Fibroblast of skin of back (primary cell): ENCODE results near the gene ESPNL.
"Not testable (repeated sequence)": the region's sequence is repeated elsewhere in the genome, so short reads cannot be mapped to it uniquely, and the experiment has no call there.

ENCODE experiments used
- DNase-seq: peaks from one replicate; pipeline ENCODE4 v3.0.0-alpha.2; 2013

The ESPNL gene

DNA sequence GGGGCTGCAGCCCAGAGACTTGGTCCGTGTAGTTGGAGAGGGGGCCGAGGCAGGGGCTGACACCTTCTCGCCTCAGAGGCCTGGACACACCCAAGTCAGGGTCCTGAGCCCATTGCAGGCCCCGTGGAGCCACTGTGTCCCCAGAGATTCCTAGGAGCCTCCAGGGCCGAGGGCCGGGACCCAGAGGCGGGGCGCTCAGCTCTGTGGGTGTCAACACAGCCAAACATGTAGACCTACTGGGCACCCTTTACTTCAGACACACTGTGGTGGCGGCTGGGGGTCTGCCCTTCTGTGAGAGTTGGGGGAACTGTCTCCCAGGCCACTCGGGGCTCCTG lies 459 bp upstream of the ESPNL start:
- DNase-seq = no peak

DNA sequence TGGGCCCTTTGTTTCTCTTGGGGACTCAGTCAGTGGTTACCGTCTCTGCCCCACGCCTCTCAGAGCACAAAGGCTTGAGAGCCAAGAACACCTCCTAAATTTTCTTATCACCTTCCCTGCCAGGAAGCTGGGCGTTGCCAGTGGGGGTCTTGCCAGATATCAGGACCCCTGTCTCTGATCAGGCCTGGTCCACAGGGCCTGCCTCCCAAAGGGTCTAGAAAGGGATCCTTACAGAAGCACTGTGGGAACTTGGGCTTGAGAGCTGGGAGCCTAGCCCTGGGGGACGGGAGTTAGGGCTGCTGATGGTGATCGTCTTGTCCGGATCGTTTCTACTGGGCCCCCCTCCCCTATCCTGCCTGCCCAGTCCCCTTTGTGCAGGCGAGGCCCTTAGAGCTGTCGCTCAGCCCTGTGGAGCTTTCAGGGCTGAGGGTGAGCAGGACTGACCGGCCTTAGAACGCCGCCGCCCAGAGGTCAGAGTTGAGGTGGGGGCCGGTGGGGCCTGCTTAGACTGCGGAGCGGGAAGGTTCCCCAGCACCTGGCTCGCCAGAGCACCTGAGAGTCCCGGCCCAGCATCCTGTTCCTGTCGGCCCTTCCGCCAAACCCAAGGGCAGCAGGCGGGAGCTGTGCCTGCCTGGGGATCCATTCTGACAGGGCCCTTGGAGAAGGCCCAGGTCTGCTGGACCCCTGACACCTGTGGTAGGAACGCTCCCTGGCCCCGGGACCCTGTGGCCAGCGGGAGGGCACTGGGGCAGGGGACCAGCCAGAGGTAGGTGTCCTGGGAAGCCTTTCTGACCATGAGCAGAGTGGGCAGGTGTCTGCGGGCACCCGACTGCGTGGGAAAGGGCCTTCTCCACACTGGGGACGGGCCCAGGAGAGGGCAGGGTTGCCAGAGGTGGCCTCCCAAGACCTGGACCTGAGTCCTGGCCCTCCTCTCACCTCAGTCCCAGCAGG lies 956 bp downstream of the ESPNL start:
- DNase-seq = no peak

DNA sequence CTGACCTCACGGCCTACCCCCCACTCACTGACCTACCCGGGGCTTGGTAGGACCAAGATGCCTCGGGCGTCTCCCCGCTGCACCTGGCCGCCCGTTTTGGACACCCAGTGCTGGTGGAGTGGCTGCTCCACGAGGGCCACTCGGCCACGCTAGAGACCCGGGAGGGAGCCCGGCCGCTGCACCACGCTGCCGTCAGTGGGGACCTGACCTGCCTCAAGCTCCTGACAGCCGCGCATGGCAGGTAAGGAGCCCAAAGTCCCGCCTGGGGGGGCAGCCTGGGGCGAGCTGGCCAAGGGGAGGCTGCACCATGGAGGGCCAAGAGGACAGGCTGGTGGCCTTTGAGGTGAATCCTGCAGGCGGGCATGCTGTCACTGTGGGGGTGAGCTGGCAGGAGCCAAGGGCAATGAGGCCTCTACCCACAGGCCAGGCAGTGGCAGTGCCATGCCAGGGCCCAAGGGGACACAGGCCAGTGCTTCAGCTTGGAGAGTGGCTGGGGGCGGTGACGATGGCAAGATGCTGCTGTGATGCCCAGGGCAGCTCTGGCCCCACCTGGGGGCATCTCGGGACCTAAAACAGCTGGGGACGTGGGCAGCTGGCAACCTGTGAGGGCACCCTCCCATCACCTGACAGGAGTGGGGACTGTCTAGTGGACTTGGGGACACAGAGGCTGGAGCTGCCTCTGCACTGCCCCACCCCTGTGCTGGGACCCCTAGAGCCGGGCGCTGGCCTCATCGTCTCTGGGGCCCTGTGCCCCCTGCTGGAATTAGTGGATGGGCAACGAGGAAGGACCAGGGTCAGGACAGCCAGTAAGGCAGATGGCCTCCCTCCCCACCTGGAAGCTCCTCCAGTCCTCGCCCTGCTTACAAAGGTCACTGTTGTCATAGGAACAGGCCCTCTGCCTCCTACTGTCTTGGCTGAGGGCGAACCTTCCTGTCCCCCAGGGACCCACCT lies 2.0 kb downstream of the ESPNL start:
- no peak for DNase-seq

DNA sequence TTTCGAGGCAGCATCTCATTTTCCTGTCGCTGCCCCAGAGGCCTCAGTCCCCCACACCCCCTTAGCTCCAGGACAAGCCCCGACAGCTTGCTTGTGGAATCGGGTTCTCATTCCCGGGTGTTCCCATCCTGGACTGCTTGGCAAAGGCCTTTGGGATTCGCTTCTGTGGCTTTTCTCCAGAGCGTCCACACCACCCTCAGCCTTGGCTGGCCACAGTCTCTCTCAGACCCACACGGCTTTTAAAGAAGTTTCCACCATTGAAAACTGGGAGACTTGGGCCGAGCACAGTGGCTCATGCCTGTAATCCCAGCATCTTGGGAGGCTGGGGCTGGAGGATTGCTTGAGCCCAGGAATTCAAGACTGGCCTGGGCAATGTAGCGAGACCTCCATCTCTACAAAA lies 2.7 kb downstream of the ESPNL start:
- DNase-seq = no peak

DNA sequence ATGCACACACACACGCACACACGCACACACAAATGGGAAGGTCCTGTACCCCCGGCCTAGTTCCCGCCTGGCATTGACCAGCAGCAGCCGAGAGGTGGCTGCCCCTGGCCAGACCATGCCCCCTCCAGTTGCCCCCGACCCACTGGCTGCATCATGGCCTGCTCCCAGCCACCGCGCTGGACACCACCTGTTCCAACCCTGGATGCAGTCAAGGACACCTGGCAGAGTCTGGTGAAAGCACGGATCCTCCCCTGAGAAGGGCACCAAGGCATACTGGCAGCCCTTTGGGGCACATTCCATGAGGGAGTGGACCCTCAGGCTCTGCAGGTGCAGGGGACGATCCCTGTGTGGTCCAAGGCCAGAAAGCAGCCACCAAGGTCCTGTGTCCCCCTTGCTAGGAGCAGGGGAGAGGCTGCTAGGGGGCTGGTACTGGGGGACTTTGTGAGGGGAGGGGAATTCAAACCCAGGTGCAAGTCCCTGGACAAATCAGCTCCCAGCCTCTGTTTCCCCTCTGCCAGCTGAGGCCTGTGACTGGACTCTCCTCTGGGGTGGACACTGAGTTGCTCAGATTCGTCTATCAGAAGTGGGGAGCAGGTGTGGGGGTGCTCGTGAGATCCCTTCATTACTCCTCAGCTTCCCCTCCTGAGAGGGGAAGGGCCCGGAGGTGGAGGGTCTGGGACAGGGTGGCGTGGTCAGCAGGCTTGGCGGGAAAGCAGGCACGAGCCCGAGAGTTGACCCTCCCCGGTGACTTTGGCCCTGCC lies 3.5 kb downstream of the ESPNL start:
- no peak for DNase-seq

DNA sequence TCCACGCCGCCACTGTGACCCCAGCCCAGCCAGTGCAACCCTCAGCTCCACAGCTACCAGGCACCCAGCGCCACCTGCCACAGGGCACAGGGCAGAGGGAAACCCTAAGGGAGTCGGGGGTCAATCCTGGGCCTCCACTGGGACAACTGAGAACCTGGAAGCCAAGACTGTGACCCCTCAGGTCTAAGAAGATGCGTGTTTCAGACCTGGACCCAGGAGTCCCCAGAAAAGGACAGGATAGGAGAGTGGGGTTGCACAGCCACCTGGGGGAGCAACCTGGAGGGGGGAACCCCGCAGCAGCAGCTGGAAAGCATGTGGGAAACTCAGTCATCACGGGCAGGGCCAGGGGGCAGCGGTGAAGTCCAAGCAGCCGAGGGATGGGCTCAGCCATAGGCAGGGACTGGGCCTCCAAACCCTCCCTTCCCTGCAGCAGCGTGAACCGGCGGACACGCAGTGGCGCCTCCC lies 4.1 kb downstream of the ESPNL start:
- no peak for DNase-seq

DNA sequence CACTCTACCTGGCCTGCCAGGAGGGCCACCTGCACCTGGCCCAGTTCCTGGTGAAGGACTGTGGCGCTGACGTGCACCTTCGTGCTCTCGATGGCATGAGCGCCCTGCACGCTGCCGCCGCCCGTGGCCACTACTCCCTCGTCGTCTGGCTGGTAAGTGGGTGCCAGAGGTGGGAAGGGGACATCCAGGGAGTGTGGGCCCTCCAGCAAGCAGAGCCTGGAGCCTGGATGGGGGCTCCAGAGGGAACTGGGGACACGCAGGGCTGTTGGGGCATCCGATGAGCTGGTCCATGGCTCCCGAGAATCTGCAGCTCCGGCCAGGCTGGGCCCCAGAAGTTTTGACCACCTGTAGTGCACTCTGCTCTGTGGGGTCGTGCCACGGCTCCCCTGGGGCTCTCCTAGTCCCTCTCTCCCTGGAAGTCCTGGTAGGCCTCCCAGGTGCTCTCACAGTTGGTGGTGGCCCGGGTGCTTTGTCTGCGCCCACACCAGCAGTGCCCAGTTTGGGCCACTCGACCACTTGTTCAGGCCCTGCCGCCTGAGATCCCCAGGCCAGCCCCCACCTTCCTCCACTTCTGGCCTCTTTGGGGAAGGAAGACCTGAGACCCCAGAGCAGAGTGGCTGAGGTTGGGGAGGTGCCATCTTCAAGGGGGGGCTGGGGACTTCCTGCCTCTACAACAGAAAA lies 4.7 kb downstream of the ESPNL start:
- DNase-seq = no peak

DNA sequence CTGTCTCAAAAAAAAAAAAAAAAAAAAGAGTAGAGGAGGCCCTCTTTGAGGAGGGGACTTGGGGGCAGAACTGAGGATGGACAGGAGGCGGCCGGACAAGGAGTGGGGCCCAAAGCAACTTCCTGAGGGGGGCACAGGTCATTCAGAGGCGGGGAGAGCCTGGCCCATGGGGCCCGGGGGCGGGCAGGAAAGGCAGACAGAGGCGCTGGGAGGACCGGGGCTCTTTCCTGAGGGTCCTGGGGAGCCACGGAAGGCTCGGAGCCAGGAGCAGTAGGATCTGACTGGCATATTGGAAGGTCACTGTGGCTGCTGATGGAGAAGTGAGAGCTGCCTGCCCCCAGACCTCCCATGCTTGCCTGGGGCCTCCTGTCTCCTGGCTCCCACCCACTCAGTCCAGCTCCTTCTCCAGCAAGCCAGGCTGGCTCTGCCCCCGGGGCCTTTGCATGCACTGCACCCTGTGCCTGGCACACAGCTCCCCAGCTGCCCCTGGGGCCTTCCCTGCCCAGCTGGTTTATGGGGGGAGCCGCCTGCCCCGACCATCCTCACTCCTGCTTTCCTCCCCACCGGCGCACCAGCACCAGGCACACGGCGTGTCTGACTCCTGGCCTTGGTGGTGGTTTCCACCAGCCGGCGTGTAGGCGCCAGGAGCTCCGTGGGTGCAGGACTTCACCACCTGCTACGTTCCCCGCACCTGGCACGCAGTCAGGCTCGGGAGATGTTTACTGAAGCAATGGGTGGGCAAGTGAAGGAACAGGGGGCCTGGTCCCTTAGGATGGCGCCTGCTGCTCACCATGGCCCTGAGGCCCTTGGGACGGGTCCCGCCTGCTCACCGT lies 5.6 kb downstream of the ESPNL start:
- DNase-seq = no peak

DNA sequence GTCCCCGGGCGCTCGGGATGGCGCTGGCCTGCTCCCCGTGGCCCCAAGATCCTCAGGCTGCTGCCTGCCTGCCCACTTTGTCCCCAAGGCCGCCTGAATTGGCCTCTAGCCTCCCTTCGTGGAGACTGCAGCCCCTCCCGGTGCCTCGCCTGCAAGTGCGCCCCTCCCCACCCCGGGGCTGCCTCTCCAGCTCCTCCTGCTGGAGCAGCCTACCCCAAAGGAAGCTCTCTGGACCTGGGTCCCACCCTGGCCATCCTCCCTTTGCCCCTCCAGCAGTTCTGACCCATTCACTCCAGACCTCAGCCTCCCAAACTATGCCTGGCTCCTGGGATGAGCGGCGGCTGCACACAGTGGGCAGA lies 6.2 kb downstream of the ESPNL start:
- DNase-seq = no peak

DNA sequence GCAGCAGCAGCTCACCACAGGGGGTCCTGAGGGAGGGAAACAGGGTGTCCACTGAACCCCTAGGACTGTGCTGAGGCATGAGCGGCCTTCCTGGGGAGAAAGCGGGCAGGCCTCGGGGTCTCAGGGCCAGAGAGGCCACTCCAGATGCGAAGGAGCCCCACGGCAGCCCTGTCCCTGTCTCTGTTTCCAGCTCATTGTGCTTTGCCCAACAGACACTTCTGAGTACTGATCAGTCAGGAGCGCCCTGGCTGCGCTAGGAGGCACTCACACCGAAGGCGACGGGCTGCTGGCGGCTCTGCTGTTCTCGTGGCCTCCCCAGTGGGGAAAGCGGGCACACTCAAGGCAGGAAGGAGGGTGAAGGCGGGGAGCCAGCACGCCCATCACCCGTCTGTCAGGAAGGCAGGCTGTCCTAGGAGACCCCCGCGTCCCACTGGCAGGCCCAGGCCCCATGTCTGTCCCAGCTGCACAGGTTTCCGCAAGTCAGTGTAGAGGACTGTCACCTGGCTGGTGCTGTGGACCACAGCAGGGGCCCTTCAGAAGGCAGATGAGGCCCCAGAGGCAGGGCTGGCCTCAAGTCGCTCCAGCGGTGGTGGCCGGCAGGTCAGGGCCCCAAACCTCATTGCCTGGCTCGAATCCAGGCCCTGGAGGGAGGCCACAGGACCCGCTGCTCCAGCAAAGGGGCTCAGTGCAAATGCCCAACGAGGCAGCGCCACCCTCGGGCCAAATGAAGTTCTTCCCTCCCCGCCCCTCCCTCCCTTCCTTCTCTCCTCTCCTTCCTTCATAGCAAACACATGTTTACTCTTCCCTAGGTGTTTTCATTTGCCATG lies 6.8 kb downstream of the ESPNL start:
- DNase-seq = no peak

DNA sequence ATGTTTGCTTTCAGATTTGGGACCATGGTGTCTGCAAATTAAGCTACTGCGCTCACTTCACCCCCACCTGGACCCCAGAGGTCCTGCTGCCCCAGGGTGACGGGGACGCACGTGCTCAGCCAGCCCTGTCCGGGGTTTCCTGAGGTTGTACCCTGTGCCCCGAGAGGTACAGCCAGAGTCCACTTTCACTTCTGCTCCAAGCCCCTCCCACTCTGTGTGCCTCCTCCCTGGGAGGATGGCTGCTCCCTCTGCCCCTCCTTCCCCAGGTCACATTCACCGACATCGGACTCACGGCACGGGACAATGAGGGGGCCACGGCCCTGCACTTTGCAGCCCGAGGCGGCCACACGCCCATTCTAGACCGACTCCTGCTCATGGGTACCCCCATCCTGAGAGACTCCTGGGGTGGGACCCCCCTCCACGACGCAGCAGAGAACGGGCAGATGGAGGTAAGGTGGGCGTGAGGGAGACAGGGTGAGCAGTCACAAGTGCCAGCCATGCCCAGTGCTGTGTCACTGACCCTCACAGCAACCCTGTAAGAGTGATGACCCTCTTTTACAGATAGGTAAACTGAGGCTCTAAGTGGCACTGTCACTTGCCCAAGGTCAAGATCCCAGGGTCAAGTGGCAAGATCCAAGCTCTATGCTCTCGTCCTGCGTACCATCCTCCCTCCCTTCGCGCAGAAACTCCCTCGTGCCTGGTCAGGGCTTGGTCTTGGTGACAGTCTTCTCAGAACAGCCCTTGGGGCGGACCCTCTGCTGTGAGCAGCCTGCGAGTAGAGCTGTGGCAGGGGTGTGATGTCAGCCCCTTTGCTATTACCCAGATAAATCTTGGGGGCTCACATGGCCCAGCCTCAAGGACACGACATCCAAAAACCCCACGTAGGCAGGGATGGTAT lies 7.6 kb downstream of the ESPNL start:
- no peak for DNase-seq

DNA sequence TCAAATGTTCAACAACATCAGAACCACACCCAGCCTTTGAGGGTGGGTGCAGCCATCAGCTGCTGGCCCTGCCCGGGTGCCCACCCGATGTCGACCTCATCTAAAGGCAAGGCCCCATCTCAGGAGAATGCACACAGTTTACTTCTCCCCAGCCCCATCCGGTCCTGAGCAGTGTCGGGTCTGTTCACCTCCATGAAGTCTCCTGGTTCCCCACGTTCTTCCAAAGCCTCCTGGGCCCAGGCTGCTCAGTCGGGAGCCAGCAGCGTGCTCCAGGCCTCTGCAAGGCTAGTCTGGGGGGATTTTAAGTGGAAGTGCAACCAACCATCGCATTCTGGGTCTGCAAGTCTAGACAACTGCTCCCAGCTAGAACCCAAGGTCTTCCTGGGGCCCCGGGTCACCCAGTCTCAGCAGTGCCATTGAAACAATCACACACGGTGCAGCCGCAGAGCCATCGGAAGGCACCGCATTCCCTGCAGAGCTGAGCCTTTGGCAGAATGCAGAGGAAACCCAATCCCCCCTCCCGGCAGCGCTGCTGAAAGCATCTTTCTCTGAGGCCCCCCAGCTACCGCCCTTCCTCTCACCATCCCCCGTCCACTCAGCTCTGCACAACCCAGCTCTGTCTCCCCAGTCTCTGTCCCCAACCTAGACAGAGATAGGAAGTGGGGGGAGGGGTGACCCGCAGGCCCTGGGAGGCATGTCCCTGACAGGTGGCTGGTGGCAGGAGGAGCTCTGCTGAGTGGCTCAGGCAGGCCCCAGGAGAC lies 8.5 kb downstream of the ESPNL start:
- DNase-seq = no peak

DNA sequence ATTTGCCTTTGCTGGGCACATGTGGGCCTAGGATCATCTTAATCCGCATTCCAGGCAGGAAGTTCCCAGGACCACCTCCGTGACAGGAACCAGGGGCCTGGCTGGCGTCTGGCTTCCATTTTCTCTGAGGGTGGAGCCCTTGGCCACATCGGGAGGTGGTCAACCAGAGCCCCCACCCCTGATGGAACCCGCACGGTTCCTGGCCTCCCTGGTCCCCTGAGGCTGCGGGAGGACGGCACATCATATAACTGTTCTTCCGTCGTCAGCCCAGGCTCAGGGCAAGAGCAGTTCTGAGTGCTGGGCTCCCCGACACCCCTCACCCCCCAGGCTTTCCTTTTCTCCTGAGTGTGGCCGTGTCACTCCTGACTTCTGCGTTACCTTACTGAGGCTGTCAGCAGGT lies 13.5 kb downstream of the ESPNL start:
- no peak for DNase-seq

DNA sequence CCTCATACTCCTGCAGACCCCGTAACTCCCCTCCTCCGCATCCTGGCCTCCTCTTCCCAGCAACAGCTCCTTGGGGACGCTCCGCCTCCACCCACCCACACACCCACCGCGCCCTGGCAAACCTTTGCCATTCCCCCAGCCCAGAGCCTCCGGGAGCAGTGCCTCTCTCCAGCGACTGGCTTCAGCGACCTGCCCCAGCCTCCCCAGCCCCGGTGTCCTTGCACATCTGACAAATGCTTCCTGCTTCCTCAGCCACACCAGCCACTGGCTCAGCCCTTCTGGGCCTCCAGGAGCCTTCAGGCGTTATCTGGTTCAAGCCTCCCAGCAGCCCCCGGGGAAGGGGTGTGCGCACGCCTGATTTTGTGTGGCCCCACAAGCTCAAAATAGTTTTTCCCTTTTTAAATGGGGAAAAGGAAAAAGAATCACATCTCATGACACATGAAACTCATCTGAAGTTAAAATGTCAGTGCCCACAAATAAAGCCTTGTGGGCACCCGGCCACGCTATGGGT lies 14.2 kb downstream of the ESPNL start:
- DNase-seq = no peak

DNA sequence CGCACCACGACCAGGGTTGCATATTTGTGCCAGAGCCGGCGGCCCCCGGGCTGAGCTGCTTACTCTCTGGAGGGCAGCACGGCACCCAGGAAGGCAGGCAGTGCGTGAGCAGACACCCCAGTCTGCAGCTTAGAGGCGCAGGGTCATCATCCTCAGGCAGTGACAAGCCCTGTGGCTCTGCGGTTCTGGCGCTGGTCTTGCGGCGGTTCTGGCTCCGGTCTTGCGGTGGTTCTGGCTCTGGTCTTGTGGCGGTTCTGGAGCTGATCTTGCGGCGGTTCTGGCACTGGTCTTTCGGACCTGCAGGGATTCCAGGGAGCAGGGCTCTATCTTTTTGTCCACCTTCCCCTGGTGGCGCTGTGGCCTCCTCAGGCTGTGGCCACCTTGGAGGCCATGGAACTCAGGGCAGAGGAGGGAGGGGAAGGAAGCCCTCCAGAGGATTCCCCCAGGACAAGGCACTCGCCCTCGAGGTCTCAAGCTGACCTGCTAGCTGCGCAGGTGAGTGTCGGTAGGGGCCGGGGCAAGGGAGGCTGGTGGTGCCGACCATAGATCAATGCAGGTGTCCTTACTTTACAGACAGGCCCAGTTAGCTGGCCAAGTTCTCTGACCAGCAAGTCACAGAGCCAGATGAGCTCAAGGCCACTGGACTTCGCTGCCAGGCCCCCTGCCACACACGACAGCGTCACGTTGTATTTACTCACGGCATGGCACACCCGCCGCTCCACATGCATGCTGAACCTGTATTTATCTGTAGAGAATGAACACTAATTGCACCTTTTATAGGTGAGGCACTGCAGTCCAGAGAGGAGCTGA lies 14.9 kb downstream of the ESPNL start:
- no peak for DNase-seq

DNA sequence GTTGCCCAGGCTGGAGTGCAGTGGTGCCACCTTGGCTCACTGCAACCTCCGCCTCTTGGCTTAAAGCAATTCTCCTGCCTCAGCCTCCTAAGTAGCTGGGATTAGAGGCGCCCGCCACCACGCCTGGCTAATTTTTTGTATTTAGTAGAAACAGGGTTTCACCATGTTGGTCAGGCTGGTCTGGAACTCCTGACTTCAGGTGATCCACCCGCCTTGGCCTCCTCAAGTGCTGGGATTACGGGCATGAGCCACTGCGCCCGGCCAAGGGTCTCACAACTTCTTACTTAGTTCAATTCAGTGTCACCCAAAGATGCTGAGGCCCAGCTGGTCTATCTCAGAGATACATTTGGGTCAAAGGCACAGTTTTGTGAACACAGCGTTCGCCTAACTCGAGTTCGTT lies 15.6 kb downstream of the ESPNL start:
- not testable (repeated sequence) for DNase-seq
